ENCODE measurements around the gene TSHR. TPM values are rescaled to one million over a fixed set of nuclear protein-coding genes. Genes with fewer than 3 reads are reported as not detected.
A peak's percentile ranks its signal among the peaks of the same experiment; 100 is the strongest.

TSHR gene
- polyA plus RNA-seq, 3 donors, result 0.10 to 1.3 (median 0.12) TPM

- no peak for DNase-seq
Observed at GRCh38 chr14:81137316-81137715, 181.9 kb downstream of the TSHR start.

DNA sequence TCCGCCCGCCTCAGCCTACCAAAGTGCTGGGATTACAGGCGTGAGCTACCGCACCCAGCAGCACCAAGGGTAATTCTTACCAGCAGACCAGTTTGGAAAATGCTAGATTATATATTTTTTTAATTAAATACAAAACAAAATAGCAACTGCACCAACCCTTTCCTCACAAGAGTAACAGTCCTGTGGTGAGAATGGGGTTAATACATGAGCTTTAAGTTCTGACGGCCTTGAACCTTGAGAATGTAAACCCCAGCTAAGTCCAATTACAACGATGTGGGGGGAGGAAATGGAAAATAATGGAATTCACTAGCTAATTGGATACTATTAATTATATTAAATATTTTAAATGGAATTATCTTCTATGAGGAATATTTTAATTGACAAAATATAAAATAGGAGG, 183.0 kb downstream of the TSHR start:
- DNase-seq, result no peak

GRCh38 chr14:81141426-81141825, 186.0 kb downstream of the TSHR start:
- no peak for DNase-seq

DNA sequence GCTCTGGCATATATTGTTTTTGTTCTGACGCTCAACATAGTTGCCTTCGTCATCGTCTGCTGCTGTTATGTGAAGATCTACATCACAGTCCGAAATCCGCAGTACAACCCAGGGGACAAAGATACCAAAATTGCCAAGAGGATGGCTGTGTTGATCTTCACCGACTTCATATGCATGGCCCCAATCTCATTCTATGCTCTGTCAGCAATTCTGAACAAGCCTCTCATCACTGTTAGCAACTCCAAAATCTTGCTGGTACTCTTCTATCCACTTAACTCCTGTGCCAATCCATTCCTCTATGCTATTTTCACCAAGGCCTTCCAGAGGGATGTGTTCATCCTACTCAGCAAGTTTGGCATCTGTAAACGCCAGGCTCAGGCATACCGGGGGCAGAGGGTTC, 188.4 kb downstream of the TSHR start:
- no peak for DNase-seq

DNA sequence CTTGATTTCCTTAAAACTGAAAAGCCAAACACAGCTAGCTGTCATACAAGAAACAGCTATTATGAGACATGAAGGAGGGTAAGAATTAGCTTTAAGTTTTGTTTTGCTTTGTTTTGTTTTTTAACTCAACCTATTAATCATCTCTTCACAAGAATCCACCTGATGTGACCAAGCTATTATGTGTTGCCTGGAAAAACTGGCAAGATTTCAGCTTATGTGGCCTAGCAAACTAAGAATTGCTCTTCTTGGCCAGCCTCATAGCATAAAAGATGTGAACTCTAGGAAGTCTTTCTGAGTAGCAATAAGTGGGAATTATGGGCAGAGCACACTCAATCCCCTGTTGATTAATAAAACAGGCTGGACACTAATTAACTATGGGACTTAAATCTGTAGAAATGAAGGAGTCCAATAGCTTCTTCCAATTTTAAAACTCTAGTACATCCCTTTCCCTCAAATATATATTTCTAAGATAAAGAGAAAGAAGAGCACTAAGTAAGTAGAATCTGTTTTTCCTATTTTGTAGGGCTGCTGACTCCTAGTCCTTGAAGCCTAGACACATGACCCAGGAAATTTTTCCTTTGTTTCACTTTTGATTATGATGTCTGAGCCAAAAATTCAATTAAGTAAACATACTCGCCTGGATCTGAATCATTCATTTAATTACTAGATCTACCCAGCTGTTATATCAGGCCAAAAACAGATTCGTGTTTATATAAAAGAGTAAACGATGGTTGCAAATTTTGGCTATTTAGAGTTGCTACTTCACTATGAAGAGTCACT, 189.6 kb downstream of the TSHR start:
- no peak for DNase-seq

DNA sequence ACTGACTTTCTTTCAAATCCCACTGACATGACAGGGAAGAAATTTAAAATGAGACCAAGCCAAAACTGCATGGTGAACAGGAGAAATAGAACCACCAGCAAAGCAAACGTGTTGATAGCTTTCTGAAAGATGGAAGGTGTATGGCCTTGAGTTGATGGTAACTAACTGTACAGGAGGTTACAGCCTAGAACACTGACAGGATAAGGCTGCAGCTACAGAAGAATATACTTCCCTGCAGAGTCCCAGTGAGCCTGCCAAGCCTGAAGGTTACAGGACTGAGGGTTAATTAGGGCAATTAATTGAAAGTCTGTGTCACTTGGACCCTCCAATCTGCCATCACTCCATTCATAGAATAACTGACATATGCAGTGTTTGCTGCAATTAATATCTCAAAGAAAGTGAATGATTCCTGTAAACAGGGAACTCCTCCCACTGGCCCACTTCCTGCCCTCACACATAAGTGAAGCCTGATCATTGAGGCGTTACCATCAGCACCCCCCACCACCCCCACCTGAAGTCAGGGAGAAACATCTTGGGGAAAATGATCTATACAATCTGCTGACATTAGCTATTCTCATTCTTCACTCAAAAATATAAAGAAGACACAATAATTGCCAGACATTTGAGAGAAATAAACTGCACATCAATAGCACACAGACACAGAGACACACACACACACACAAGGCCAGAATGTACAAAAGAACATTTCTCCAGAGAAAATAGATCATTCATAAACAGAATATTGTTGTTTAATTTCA, 191.9 kb downstream of the TSHR start:
- DNase-seq, result no peak

DNA sequence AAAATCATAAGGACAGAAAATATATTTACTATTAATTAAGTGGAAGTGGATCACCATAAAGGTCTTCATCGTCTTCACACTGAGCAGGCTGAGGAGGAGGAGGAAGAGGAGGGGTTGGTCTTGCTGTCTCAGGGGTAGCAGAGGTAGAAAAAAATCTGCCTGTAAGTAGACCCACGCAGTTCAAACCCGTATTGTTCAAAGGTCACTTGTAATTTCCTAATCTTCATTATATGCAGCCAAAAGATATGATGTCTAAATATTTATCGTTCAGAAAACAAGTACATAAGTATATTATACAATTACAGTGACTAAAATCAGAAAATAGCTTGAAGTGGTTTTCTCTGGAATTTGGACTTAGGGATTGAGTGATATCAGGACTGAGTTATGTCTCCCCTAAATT, 193.2 kb downstream of the TSHR start:
- no peak for DNase-seq

DNA sequence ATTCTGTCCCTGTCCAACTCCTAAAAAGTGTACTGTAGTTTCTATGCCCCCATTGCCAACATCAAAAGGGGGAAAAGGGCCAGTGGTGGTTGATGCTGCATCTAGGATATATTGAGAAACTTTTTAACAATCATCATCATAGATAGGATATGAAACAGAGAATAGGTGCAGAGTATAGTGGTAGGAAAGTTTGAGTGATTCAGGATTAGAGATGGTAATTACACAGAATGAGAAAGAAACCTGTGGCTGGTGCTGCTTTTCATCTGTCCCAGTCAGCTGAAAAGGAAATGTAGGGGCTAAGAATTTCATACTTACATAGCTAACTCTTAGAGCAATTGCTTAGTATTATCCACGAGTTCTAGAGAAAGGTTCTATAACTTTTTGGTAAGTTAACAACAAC, 197.8 kb downstream of the TSHR start:
- no peak for DNase-seq

- no peak for DNase-seq
Observed at GRCh38 chr14:81157431-81157830, 202.0 kb downstream of the TSHR start.

GRCh38 chr14:81161088-81161487, 205.7 kb downstream of the TSHR start:
- DNase-seq, result no peak

DNA sequence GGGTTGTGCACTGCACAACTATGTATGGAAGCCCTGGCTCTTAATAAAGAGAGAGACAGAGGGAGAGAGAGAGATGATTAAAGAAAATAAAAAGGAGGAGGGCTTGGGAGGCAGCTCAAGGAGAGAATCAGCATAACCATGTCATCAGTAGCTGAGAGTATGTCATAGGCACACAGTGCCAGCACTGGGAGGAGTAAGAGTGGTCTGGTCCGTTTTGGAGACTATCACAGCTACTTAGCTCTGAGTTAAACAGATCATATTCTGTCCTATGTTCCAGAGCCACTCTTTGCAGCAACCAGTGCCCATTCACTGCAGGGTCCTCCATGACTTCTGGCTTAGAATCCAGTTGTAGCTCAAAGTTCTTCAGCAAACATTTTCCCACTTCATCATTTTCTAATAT, 206.3 kb downstream of the TSHR start:
- DNase-seq, result no peak

GRCh38 chr14:81162941-81163340, 207.5 kb downstream of the TSHR start:
- DNase-seq, result no peak

DNA sequence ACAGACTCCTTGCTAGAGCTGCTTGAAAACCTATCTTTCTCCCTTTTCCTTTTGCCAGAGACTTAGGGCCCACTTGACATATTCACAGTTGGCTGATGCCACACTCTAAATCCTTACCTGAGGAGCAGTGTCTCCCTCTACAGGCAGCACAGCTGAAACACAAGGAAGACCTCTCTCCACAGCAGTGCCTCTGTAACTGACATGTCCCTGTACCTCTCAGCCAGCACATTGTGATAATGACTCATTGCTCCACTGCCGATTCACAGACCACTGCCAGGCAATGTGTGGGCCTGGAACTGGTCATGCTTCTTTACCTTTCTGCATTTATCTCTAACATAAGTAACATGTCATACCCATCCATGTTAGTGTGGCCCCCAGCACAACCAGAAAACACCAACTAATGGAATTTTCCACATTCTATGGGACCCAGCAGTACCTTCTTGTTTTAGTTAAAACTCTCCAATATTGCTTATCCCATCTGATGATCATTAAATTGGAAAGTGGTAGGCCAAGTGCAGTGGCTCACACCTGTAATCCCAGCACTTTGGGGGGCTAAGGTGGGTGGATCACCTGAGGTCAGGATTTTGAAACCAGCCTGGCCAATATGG, 208.8 kb downstream of the TSHR start:
- peak; percentile 44 for DNase-seq

GRCh38 chr14:81165188-81165587, 209.8 kb downstream of the TSHR start:
- no peak for DNase-seq

DNA sequence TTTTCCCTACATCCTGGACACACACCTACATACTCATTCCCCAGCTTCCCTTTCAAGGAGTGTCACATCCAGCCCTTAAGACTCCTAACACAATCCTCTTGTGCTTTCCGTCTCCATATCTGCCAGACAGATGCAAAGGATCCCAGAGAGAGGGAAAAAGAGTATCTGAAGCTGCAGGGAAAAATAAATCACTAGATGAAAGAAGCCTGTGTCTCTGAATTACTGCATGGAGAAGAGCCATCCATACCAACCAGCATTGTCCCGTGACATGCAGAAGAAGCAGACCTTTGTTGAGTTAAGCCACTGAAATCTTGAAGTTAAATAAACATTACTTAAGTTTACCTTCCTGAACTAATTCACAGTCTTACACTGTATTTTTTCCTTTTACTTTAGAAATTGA, 210.7 kb downstream of the TSHR start:
- no peak for DNase-seq

GRCh38 chr14:81169267-81169666, 213.8 kb downstream of the TSHR start:
- no peak for DNase-seq

GRCh38 chr14:81169711-81170103, 214.3 kb downstream of the TSHR start:
- DNase-seq, result peak; percentile 8

- DNase-seq, result peak; percentile 89
Observed at GRCh38 chr14:81170104-81170828, 214.8 kb downstream of the TSHR start.

- DNase-seq, result no peak
Observed at GRCh38 chr14:81170829-81171195, 215.4 kb downstream of the TSHR start.

DNA sequence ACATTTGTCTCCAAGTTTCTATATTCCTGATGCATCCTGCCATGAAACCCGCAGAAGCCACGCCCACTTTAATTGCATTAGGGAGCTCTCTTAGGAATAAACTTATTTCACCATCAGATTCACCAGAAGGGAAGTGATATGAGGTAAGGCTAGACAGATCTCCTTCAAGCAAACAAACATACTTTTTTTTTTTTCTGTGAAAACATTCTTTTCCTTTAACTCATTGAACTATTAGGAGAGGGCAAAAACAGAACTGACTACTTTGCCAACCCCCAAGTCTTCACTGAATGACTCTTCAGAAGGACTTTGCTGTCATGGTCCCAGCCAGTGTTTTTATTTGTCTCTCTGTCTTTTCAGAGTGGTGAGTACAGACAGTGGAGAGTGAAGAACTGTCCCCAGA, 216.9 kb downstream of the TSHR start:
- DNase-seq, result no peak

GRCh38 chr14:81172881-81173280, 217.5 kb downstream of the TSHR start:
- DNase-seq, result no peak

- DNase-seq, result no peak
Observed at GRCh38 chr14:81176241-81176640, 220.8 kb downstream of the TSHR start.
